GM12878 (cell line): ENCODE results near the gene UBE3B. TPM values are rescaled to one million over a fixed set of nuclear protein-coding genes. Genes with fewer than 3 reads are reported as not detected.

Experiments
- ATAC-seq: fragments of 200-7000 bp; cut with Tn5 transposase; 3 replicates; pipeline ENCODE4 v1.9.1; 2020; ENCODE audit warnings: mild to moderate bottlenecking, moderate library complexity
- BruUV-seq: library from RNA; stranded (reverse); fragments of 400-500 nt; replicated peaks from 2 replicates; lab custom pipeline; 2021; lab: Mats Ljungman, UMichigan
- CTCF ChIA-PET: fragments of 300-600 bp; sonication (Branson Sonifier 250); formaldehyde crosslinking; extraction: SDS; loops from one replicate; lab custom pipeline; 2021; ENCODE audit warnings: inconsistent platforms; lab: Yijun Ruan, JAX
- POLR2A ChIA-PET: fragments of 350-600 bp; formaldehyde crosslinking; extraction: SDS; loops from one replicate; lab custom pipeline; 2021; ENCODE audit warnings: inconsistent platforms; lab: Charles Lee
- RAD21 ChIA-PET: fragments of 300-600 bp; sonication (Branson Sonifier 250); formaldehyde crosslinking; loops from one replicate; lab custom pipeline; 2023; ENCODE audit warnings: antibody characterized with exemption; ENCODE audit not compliant: unreplicated experiment; lab: Charles Lee
- SMC1A ChIA-PET: fragments of 300-600 bp; sonication (Branson Sonifier 250); formaldehyde crosslinking; loops from one replicate; lab custom pipeline; 2023; ENCODE audit not compliant: unreplicated experiment, uncharacterized antibody; lab: Charles Lee
- DNase-seq: peaks from one replicate; pipeline ENCODE4 v3.0.0-alpha.2; 2011; ENCODE audit warnings: low read depth, low spot score
- FAIRE-seq: peaks from 3 replicates; lab custom pipeline; 2011; peaks lifted over from hg19 to GRCh38; lab: Jason Lieb, UNC
- H2AFZ ChIP-seq: 2 replicates; pipeline ENCODE4 v1.6.0; 2011; ENCODE audit warnings: low read depth, low read length, control low read depth; ENCODE audit not compliant: control insufficient read depth
- H3K27ac ChIP-seq: 2 replicates; pipeline ENCODE4 v1.5.1; 2011; ENCODE audit warnings: control low read depth; ENCODE audit not compliant: control insufficient read depth, insufficient read depth
- H3K27me3 ChIP-seq, 2 experiments: replicated peaks in 1 of 2; 2 replicates each; pipeline versions ENCODE4 v1.6.0 to v1.6.1; 2011; ENCODE audit warnings: low read length in 1 of 2; ENCODE audit not compliant: control insufficient read depth in 2 of 2, insufficient read depth in 2 of 2
- H3K36me3 ChIP-seq, 2 experiments: 2 replicates each; pipeline ENCODE4 v1.5.1; 2011; ENCODE audit warnings: low read length in 1 of 2; ENCODE audit not compliant: control insufficient read depth in 2 of 2, insufficient read depth in 2 of 2
- H3K4me1 ChIP-seq: 2 replicates; pipeline ENCODE4 v1.6.1; 2011; ENCODE audit warnings: mild to moderate bottlenecking, low read length, moderate library complexity, mixed read lengths; ENCODE audit not compliant: control insufficient read depth, insufficient read depth
- H3K4me2 ChIP-seq: 2 replicates; pipeline ENCODE4 v1.6.0; 2011; ENCODE audit warnings: control low read depth; ENCODE audit not compliant: control insufficient read depth, insufficient read depth
- H3K4me3 ChIP-seq: fragments of 200-600 bp; sonication (generic); 2 replicates; pipeline ENCODE4 v1.5.1; 2016
- H3K79me2 ChIP-seq: 2 replicates; pipeline ENCODE4 v1.6.0; 2011; ENCODE audit warnings: low read length; ENCODE audit not compliant: control insufficient read depth, insufficient read depth
- H3K9ac ChIP-seq: 2 replicates; pipeline ENCODE4 v1.8.0; 2011; ENCODE audit warnings: low read length, control low read depth, mixed read lengths; ENCODE audit not compliant: control insufficient read depth, insufficient read depth
- H3K9me3 ChIP-seq: replicated peaks from 3 replicates; pipeline ENCODE4 v1.5.1; 2011; ENCODE audit warnings: mild to moderate bottlenecking, low read length; ENCODE audit not compliant: control insufficient read depth, insufficient read depth
- H4K20me1 ChIP-seq: 2 replicates; pipeline ENCODE4 v1.6.0; 2011; ENCODE audit not compliant: control insufficient read depth, insufficient read depth
- ETV6 ChIP-seq, 2 experiments: fragments of 450-650 bp in 1 of 2; IDR thresholded peaks in 1 of 2; conservative IDR thresholded peaks in 1 of 2; 2 replicates each; pipeline ENCODE4 v1.6.1; 2014; ENCODE audit warnings: antibody characterized with exemption in 1 of 2, borderline replicate concordance in 1 of 2, low read depth in 1 of 2, mild to moderate bottlenecking in 1 of 2, moderate library complexity in 1 of 2
- HCFC1 ChIP-seq: fragments of 150-350 bp; IDR thresholded peaks from 2 replicates; pipeline ENCODE4 v1.6.1; 2014; ENCODE audit warnings: low read length
- HDAC2 ChIP-seq: fragments of 200-600 bp; sonication (generic); IDR thresholded peaks from 2 replicates; pipeline ENCODE4 v1.6.1; 2017
- POU2F2 ChIP-seq: IDR thresholded peaks from 3 replicates; pipeline ENCODE4 v1.6.1; 2011; ENCODE audit warnings: low read depth, mild to moderate bottlenecking, low read length, borderline replicate concordance
- RFX5 ChIP-seq: IDR thresholded peaks from 2 replicates; pipeline ENCODE4 v1.6.1; 2011; ENCODE audit warnings: low read depth, low read length, improper control_type of control experiment
- YBX1 ChIP-seq: fragments of 450-650 bp; IDR thresholded peaks from 2 replicates; pipeline ENCODE4 v1.6.1; 2016; ENCODE audit warnings: antibody characterized with exemption
- ZBED1 ChIP-seq: IDR thresholded peaks from 2 replicates; pipeline ENCODE4 v1.6.1; 2016; ENCODE audit warnings: borderline replicate concordance
- ZNF384 ChIP-seq: IDR thresholded peaks from 2 replicates; pipeline ENCODE4 v1.6.1; 2012; ENCODE audit warnings: low read depth, mild to moderate bottlenecking, low read length, improper control_type of control experiment, borderline replicate concordance
- WGBS: methylation state at CpG from one replicate; pipeline ENCODE4 v1.1.6; 2016; ENCODE audit warnings: low lambda C conversion rate; ENCODE audit not compliant: insufficient replicate concordance, insufficient coverage; ENCODE audit errors: missing lambda C conversion rate; 5-methylcytosine and 5-hydroxymethylcytosine counted together
- in situ Hi-C: fragments of 300-500 bp; cut with MboI; formaldehyde crosslinking; loops from 9 replicates; pipeline ENCODE4 v1.14.3; 2018; ENCODE audit warnings: mixed read lengths
- intact Hi-C: fragments of 100-400 bp; cut with micrococcal nuclease; formaldehyde crosslinking; loops from one replicate; pipeline ENCODE4 v1.14.2; 2022; ENCODE audit not compliant: unreplicated experiment
- polyA plus RNA-seq, 11 experiments: library from polyadenylated mRNA; depleted of rRNA in 4 of 11; unstranded in 6 of 11; stranded (reverse) in 5 of 11; fragments of >200 nt; fragmentation: Nextera tagmentation in 4 of 11; fragmentation: Illumina TruSeq in 1 of 11; extraction: Ambion mirVana in 4 of 11; extraction: Trizol in 1 of 11; gene quantifications; 1 replicate in 1 of 11; 2 replicates in 10 of 11; pipeline versions ENCODE4 v1.2.1 to v1.2.3, GENCODE V29; 2011 to 2016; ENCODE audit warnings: inconsistent platforms in 2 of 11, missing spikeins in 2 of 11, low read depth in 1 of 11
- total RNA-seq, 4 experiments: library from RNA; depleted of rRNA in 3 of 4; stranded (reverse); fragments of >200 nt in 3 of 4; fragmentation: Illumina TruSeq in 1 of 4; extraction: Trizol in 1 of 4; gene quantifications; 2 replicates each; pipeline versions ENCODE4 v1.2.1 to v1.2.3, GENCODE V29; 2013 to 2021
- TF ChIP-seq, protein P1 (sequence below): fragments of 450-650 bp; IDR thresholded peaks from 2 replicates; pipeline ENCODE4 v1.6.1; 2017; ENCODE audit warnings: borderline replicate concordance
- TF ChIP-seq, protein P2 (sequence below): IDR thresholded peaks from 2 replicates; pipeline ENCODE4 v1.6.1; 2012; ENCODE audit warnings: low read depth, low read length, improper control_type of control experiment
- TF ChIP-seq, protein P3 (sequence below): fragments of 450-650 bp; IDR thresholded peaks from 2 replicates; pipeline ENCODE4 v1.6.1; 2017; ENCODE audit warnings: low read depth, mild to moderate bottlenecking, moderate library complexity
- TF ChIP-seq, protein P4 (sequence below): IDR thresholded peaks from 2 replicates; pipeline ENCODE4 v1.6.1; 2011; ENCODE audit warnings: mild to moderate bottlenecking, low read depth, low read length, moderate library complexity; ENCODE audit not compliant: insufficient replicate concordance
- TF ChIP-seq, protein P5 (sequence below), 3 experiments: IDR thresholded peaks in 2 of 3; conservative IDR thresholded peaks in 1 of 3; 2 replicates each; pipeline ENCODE4 v1.5.1; 2011; ENCODE audit warnings: low read depth in 3 of 3, low read length in 3 of 3, mild to moderate bottlenecking in 3 of 3, control low read depth in 2 of 3, moderate library complexity in 2 of 3, inconsistent platforms in 1 of 3, mixed read lengths in 1 of 3; ENCODE audit not compliant: control insufficient read depth in 2 of 3, insufficient read depth in 1 of 3; ENCODE audit errors: extremely low read depth in 1 of 3

Gene UBE3B
- total and polyA plus RNA-seq, 10 of the 15 experiments (the other 5 are each of a cell fraction or from before 2014, with no cell fraction given): 7.4 to 25.3 (median 17.1) TPM

DNA sequence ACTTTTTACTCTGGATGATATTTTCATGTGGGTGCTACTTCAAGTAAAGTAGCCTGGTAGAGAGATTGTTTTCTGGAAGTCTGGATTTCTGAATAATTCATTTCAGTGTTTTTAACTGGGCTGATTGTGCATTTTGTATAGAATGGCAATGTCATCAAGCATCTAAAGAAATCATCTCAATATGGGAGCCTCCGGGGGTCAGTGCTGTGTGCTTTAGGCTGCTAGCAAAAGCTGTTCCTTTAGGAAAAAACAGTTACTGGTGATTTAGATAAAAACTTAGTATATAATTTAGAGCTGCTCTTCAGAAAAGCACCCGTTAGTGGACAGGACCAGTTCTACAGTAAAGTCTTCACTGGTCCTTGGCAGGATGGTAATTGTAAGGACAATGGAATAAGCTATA lies 5.1 kb downstream of the UBE3B start (continued):
- TF ChIP-seq, protein P1, sequence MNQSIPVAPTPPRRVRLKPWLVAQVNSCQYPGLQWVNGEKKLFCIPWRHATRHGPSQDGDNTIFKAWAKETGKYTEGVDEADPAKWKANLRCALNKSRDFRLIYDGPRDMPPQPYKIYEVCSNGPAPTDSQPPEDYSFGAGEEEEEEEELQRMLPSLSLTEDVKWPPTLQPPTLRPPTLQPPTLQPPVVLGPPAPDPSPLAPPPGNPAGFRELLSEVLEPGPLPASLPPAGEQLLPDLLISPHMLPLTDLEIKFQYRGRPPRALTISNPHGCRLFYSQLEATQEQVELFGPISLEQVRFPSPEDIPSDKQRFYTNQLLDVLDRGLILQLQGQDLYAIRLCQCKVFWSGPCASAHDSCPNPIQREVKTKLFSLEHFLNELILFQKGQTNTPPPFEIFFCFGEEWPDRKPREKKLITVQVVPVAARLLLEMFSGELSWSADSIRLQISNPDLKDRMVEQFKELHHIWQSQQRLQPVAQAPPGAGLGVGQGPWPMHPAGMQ: no peak
- TF ChIP-seq, protein P2, sequence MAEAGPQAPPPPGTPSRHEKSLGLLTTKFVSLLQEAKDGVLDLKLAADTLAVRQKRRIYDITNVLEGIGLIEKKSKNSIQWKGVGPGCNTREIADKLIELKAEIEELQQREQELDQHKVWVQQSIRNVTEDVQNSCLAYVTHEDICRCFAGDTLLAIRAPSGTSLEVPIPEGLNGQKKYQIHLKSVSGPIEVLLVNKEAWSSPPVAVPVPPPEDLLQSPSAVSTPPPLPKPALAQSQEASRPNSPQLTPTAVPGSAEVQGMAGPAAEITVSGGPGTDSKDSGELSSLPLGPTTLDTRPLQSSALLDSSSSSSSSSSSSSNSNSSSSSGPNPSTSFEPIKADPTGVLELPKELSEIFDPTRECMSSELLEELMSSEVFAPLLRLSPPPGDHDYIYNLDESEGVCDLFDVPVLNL: no peak
- TF ChIP-seq ZBED1: no peak
- TF ChIP-seq, protein P3, sequence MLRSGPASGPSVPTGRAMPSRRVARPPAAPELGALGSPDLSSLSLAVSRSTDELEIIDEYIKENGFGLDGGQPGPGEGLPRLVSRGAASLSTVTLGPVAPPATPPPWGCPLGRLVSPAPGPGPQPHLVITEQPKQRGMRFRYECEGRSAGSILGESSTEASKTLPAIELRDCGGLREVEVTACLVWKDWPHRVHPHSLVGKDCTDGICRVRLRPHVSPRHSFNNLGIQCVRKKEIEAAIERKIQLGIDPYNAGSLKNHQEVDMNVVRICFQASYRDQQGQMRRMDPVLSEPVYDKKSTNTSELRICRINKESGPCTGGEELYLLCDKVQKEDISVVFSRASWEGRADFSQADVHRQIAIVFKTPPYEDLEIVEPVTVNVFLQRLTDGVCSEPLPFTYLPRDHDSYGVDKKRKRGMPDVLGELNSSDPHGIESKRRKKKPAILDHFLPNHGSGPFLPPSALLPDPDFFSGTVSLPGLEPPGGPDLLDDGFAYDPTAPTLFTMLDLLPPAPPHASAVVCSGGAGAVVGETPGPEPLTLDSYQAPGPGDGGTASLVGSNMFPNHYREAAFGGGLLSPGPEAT: no peak
- no peak for TF ChIP-seq POU2F2
- no peak for TF ChIP-seq HCFC1

DNA sequence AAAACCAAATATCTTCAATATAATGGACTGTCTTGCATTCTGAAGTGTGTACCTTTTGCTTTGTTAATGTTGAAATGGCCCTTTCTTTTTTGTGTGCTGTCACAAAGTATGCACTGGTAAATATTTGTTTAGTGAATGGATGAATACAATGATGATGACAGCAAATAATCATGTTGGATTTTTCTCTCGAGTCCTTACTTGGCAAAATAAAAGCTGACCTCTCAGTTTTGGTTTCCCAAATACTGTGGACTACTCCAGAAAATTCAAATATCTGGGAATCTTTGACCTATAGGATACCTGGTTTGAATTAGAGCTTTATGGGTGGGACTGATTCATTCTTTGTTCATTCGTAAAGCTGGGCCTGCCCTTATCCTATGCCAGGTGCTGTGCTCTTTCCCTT lies 5.5 kb downstream of the UBE3B start:
- H4K20me1 ChIP-seq: no peaks in the 10 kb centered on the region
- WGBS: 95% methylated on average over 2 of the region's 2 CpGs
- DNase-seq (no peak), FAIRE-seq (no peak), ATAC-seq (no peak)
- ChIA-PET RAD21 (no interaction called here), CTCF (interaction anchor here (1.0 to 1.4 kb wide), 2 partner anchors 11 to 34 kb away, joined by 3 to 4 read pairs; no protein-coding TSS in a partner anchor), POLR2A (interaction anchor here (1.3 kb wide), 1 partner anchor 10 kb away, joined by 3 read pairs; no protein-coding TSS in a partner anchor), SMC1A (no interaction called here)
- BruUV-seq: no TSS peak
- H3K4me1 ChIP-seq: no peaks in the 10 kb centered on the region
- no peak overlapping the region for H3K27ac ChIP-seq
- peaks cover 9% of the 10 kb centered on the region for H3K79me2 ChIP-seq
- H3K9me3 ChIP-seq: no peaks in the 10 kb centered on the region
- H3K36me3 ChIP-seq: peaks cover 4 to 7% of the 10 kb centered on the region in 2 experiments
- in situ Hi-C loops (no loop called here), intact Hi-C loops (no loop called here)
- H3K27me3 ChIP-seq: no peaks in the 10 kb centered on the region
- H3K4me2 ChIP-seq: no peak overlapping the region
- H3K9ac ChIP-seq: no peak overlapping the region
- no peak overlapping the region for H3K4me3 ChIP-seq
- H2AFZ ChIP-seq: no peak overlapping the region
- TF ChIP-seq HDAC2 (no peak), ZNF384 (no peak), RFX5 (no peak), ETV6 (conservative IDR thresholded peaks at IDR 0.05 in 1 of 2, IDR thresholded peaks at IDR 0.05 in 1 of 2; ENCODE audit: borderline replicate concordance in 1 of 2, low read depth in 1 of 2) (no peak), YBX1 (no peak)
- TF ChIP-seq, protein P4, sequence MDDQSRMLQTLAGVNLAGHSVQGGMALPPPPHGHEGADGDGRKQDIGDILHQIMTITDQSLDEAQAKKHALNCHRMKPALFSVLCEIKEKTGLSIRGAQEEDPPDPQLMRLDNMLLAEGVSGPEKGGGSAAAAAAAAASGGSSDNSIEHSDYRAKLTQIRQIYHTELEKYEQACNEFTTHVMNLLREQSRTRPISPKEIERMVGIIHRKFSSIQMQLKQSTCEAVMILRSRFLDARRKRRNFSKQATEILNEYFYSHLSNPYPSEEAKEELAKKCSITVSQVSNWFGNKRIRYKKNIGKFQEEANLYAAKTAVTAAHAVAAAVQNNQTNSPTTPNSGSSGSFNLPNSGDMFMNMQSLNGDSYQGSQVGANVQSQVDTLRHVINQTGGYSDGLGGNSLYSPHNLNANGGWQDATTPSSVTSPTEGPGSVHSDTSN: no peak
- TF ChIP-seq, protein P5, sequence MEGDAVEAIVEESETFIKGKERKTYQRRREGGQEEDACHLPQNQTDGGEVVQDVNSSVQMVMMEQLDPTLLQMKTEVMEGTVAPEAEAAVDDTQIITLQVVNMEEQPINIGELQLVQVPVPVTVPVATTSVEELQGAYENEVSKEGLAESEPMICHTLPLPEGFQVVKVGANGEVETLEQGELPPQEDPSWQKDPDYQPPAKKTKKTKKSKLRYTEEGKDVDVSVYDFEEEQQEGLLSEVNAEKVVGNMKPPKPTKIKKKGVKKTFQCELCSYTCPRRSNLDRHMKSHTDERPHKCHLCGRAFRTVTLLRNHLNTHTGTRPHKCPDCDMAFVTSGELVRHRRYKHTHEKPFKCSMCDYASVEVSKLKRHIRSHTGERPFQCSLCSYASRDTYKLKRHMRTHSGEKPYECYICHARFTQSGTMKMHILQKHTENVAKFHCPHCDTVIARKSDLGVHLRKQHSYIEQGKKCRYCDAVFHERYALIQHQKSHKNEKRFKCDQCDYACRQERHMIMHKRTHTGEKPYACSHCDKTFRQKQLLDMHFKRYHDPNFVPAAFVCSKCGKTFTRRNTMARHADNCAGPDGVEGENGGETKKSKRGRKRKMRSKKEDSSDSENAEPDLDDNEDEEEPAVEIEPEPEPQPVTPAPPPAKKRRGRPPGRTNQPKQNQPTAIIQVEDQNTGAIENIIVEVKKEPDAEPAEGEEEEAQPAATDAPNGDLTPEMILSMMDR (IDR thresholded peaks at IDR 0.05 in 2 of 3, conservative IDR thresholded peaks at IDR 0.05 in 1 of 3; ENCODE audit: control insufficient read depth in 2 of 3, extremely low read depth in 1 of 3, insufficient read depth in 1 of 3, low read depth in 3 of 3, low read length in 3 of 3): no peak
